GM23338 (cell line): ENCODE results near the gene CSDE1. TPM values are rescaled to one million over a fixed set of nuclear protein-coding genes. Genes with fewer than 3 reads are reported as not detected.
A peak's percentile ranks its signal among the peaks of the same experiment; 100 is the strongest.

ENCODE experiments used
- ATAC-seq: fragments of 200-7000 bp; cut with Tn5 transposase; 3 replicates; pipeline ENCODE4 v1.9.1; 2020
- DNase-seq: peaks from one replicate; pipeline ENCODE4 v3.0.0-alpha.2; 2015; ENCODE audit warnings: low spot score
- H2AFZ ChIP-seq: fragments of 200-600 bp; sonication (generic); 2 replicates; pipeline ENCODE4 v1.8.0; 2016; ENCODE audit warnings: antibody characterized with exemption, mild to moderate bottlenecking, moderate library complexity
- H3F3A ChIP-seq: fragments of 200-600 bp; sonication (generic); replicated peaks from 2 replicates; pipeline ENCODE4 v1.8.0; 2017; ENCODE audit warnings: antibody characterized with exemption, mixed run types, low read depth
- H3K27ac ChIP-seq: fragments of 200-600 bp; sonication (generic); 2 replicates; pipeline ENCODE4 v1.6.1; 2016; ENCODE audit warnings: low read depth
- H3K27me3 ChIP-seq: fragments of 200-600 bp; sonication (generic); 2 replicates; pipeline ENCODE4 v1.8.0; 2016; ENCODE audit warnings: mild to moderate bottlenecking, mixed run types, moderate library complexity; ENCODE audit not compliant: insufficient read depth
- H3K36me3 ChIP-seq: fragments of 200-600 bp; sonication (generic); 2 replicates; pipeline ENCODE4 v1.8.0; 2016; ENCODE audit warnings: mild to moderate bottlenecking; ENCODE audit not compliant: insufficient read depth
- H3K4me1 ChIP-seq: fragments of 200-600 bp; sonication (generic); 2 replicates; pipeline ENCODE4 v1.8.0; 2016; ENCODE audit warnings: mild to moderate bottlenecking, moderate library complexity; ENCODE audit not compliant: insufficient read depth
- H3K4me2 ChIP-seq: fragments of 200-600 bp; sonication (generic); 2 replicates; pipeline ENCODE4 v1.7.1; 2017; ENCODE audit warnings: mixed run types
- H3K4me3 ChIP-seq: fragments of 200-600 bp; sonication (generic); 2 replicates; pipeline ENCODE4 v1.6.1; 2016; ENCODE audit warnings: mixed run types
- H3K79me2 ChIP-seq: fragments of 200-600 bp; sonication (generic); replicated peaks from 2 replicates; pipeline ENCODE4 v1.8.0; 2017; ENCODE audit warnings: mild to moderate bottlenecking; ENCODE audit not compliant: insufficient read depth
- H3K9me2 ChIP-seq: fragments of 200-600 bp; sonication (generic); 2 replicates; pipeline ENCODE4 v1.8.0; 2017; ENCODE audit not compliant: insufficient read depth
- H4K20me1 ChIP-seq: fragments of 200-600 bp; sonication (generic); replicated peaks from 2 replicates; pipeline ENCODE4 v1.8.0; 2017; ENCODE audit warnings: mild to moderate bottlenecking; ENCODE audit not compliant: insufficient read depth
- H3K27ac Mint-ChIP-seq: 2 replicates; pipeline ENCODE4 v1.8.0; 2020; ENCODE audit warnings: inconsistent platforms, mild to moderate bottlenecking, moderate library complexity, mixed read lengths
- H3K27me3 Mint-ChIP-seq: 3 replicates; pipeline ENCODE4 v1.8.0; 2022; ENCODE audit warnings: low read depth, mild to moderate bottlenecking, moderate library complexity, mixed read lengths, inconsistent platforms; ENCODE audit not compliant: insufficient read depth, poor library complexity
- H3K36me3 Mint-ChIP-seq: 3 replicates; pipeline ENCODE4 v1.8.0; 2021; ENCODE audit warnings: low read depth, mild to moderate bottlenecking, inconsistent platforms, moderate library complexity, mixed read lengths
- H3K4me1 Mint-ChIP-seq: 3 replicates; pipeline ENCODE4 v1.8.0; 2020; ENCODE audit warnings: mild to moderate bottlenecking, inconsistent platforms, mixed read lengths
- H3K4me3 Mint-ChIP-seq: 3 replicates; pipeline ENCODE4 v1.8.0; 2021; ENCODE audit warnings: moderate library complexity, mild to moderate bottlenecking, inconsistent platforms, mixed read lengths
- H3K9me3 Mint-ChIP-seq: 3 replicates; pipeline ENCODE4 v1.8.0; 2020; ENCODE audit warnings: moderate library complexity, mild to moderate bottlenecking, inconsistent platforms, mixed read lengths
- CREB1 ChIP-seq: fragments of 250-450 bp; sonication (Bioruptor Pico); IDR thresholded peaks from 2 replicates; pipeline ENCODE4 v1.5.0; 2020; ENCODE audit warnings: low read depth, mild to moderate bottlenecking, moderate library complexity
- CTCF ChIP-seq, 2 experiments: fragments of 200-600 bp in 1 of 2; sonication (generic) in 1 of 2; conservative IDR thresholded peaks; 2 replicates each; pipeline versions ENCODE4 v1.5.1 to v1.6.1; 2016 to 2017; ENCODE audit warnings: antibody characterized with exemption in 2 of 2, low read depth in 2 of 2, mild to moderate bottlenecking in 2 of 2, moderate library complexity in 1 of 2
- EZH2 ChIP-seq: fragments of 200-600 bp; sonication (generic); IDR thresholded peaks from one replicate; pipeline ENCODE4 v1.8.0; 2017; ENCODE audit warnings: antibody characterized with exemption, mild to moderate bottlenecking, low read depth; ENCODE audit not compliant: unreplicated experiment
- EZH2phosphoT487 ChIP-seq: fragments of 200-600 bp; sonication (generic); IDR thresholded peaks from one replicate; pipeline ENCODE4 v1.8.1; 2018; ENCODE audit warnings: antibody characterized with exemption; ENCODE audit not compliant: unreplicated experiment
- JUNB ChIP-seq: IDR thresholded peaks from one replicate; pipeline ENCODE4 v1.6.1; 2016; ENCODE audit warnings: antibody characterized with exemption; ENCODE audit not compliant: unreplicated experiment
- POLR2AphosphoS5 ChIP-seq: IDR thresholded peaks from 2 replicates; pipeline ENCODE4 v1.6.1; 2016; ENCODE audit warnings: antibody characterized with exemption, low read depth
- ZNF114 ChIP-seq: fragments of 250-450 bp; sonication (Bioruptor Pico); IDR thresholded peaks from 2 replicates; pipeline ENCODE4 v1.5.0; 2020; ENCODE audit warnings: mild to moderate bottlenecking, moderate library complexity
- polyA plus RNA-seq: library from polyadenylated mRNA; unstranded; fragments of >200 nt; fragmentation: Nextera tagmentation; extraction: Ambion mirVana; gene quantifications from 2 replicates; pipeline ENCODE4 v1.2.1, GENCODE V29; 2016
- total RNA-seq: library from RNA; depleted of rRNA; stranded (reverse); fragments of >200 nt; shearing (Covaris generic); gene quantifications from 2 replicates; pipeline ENCODE4 v1.2.3, GENCODE V29; 2014

CSDE1 gene
- total and polyA plus RNA-seq, 2 experiments from 2014 or later: 214 to 1,054 TPM

GRCh38 chr1:114669562-114670082, 88.2 kb downstream of the CSDE1 start, which contains the start of gene DENND2C:
Gene DENND2C (minus strand): TSS chr1:114670049. CDS start chr1:114625984, 44,065 bp downstream.
- Mint-ChIP-seq H3K27me3 (peaks cover 6% of the 10 kb centered on the region), H3K4me3 (peak within 1 kb of the TSS; percentile 85), H3K27ac (peak within 1 kb of the TSS; percentile 37; the same call in 1 of the 2 replicates), H3K36me3 (no peaks in the 10 kb centered on the region), H3K9me3 (no peaks in the 10 kb centered on the region), H3K4me1 (peaks cover 4% of the 10 kb centered on the region; the same call in 2 of the 3 replicates)
- ATAC-seq (peak; percentile 83), DNase-seq (peak; percentile 82)
- Histone ChIP-seq H3K9me2 (no peaks in the 10 kb centered on the region), H4K20me1 (no peaks in the 10 kb centered on the region), H3F3A (peaks cover 7% of the 10 kb centered on the region; the same call in 1 of the 2 replicates), H2AFZ (peak within 1 kb of the TSS; percentile 99), H3K4me2 (peak within 1 kb of the TSS; percentile 95), H3K27ac (no peak within 1 kb of the TSS), H3K79me2 (no peaks in the 10 kb centered on the region), H3K36me3 (no peaks in the 10 kb centered on the region), H3K4me1 (0 out of 2 replicates have a peak, but pooled peaks cover 4% of the 10 kb centered on the region), H3K4me3 (peak within 1 kb of the TSS; percentile 84), H3K27me3 (peaks cover 26% of the 10 kb centered on the region; the same call in 1 of the 2 replicates)
- TF ChIP-seq POLR2AphosphoS5 (peak; percentile 66), JUNB (no peak), CTCF (conservative IDR thresholded peaks at IDR 0.05; ENCODE audit: low read depth in 2 of 2) (peak in 1 of 2 experiments; percentile 49; a peak in 2 of 4 replicates)

GRCh38 chr1:114668784-114669561, 88.8 kb downstream of the CSDE1 start:
- Mint-ChIP-seq H3K4me1 (peaks cover 4% of the 10 kb centered on the region; the same call in 2 of the 3 replicates), H3K36me3 (no peaks in the 10 kb centered on the region), H3K4me3 (peak overlapping the region; percentile 85), H3K27me3 (peaks cover 6% of the 10 kb centered on the region), H3K9me3 (no peaks in the 10 kb centered on the region), H3K27ac (no peak overlapping the region)
- Histone ChIP-seq H3K9me2 (no peaks in the 10 kb centered on the region), H4K20me1 (no peaks in the 10 kb centered on the region), H3K36me3 (no peaks in the 10 kb centered on the region), H3K4me2 (peak overlapping the region; percentile 95), H3K27me3 (peaks cover 26% of the 10 kb centered on the region; the same call in 1 of the 2 replicates), H2AFZ (peak overlapping the region; percentile 98), H3F3A (peaks cover 7% of the 10 kb centered on the region; the same call in 1 of the 2 replicates), H3K27ac (no peak overlapping the region), H3K79me2 (no peaks in the 10 kb centered on the region), H3K4me1 (0 out of 2 replicates have a peak, but pooled peaks cover 4% of the 10 kb centered on the region), H3K4me3 (peak overlapping the region; percentile 84)
- DNase-seq (peak; percentile 28), ATAC-seq (no peak)
- TF ChIP-seq EZH2phosphoT487: no peak
- no peak for TF ChIP-seq CREB1
- TF ChIP-seq EZH2: no peak
- no peak for TF ChIP-seq ZNF114 (CRISPR knock-in tag)
